ENCODE measurements around the gene SLC25A48.

DNA sequence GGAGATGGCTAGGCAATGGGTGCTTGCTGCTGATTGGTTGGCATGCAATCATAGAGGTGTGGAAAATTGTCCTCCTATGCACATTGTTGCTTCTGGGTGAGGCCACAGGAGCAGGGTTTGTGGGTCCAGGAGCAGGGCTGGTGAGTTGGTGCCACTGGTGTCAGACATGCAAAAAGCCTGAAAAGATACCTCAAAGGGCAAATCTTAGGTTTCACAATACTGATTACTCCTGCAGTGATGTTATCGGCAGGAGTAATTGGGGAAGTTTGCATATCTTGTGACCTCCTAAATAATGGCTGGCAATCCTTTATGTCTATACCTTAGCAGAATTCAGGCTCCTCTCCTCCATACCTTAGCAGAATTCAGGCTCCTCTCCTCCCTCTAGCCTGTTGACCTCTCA lies 25.2 kb downstream of the SLC25A48 start:
- TF ChIP-seq CTCF (optimal IDR thresholded peaks at IDR 0.05 in 1 of 3, IDR thresholded peaks at IDR 0.05 in 1 of 3, conservative IDR thresholded peaks at IDR 0.05 in 1 of 3; ENCODE audit: extremely low read depth in 1 of 3, insufficient read depth in 2 of 3, low read length in 3 of 3) (no peak), EZH2 (IDR thresholded peaks at IDR 0.05; ENCODE audit: low read length) (no peak)

Measured in keratinocyte (primary cell).